RPMI8226 (cell line): ENCODE measurements around the gene RPH3AL.
"Not testable (repeated sequence)": the region's sequence is repeated elsewhere in the genome, so short reads cannot be mapped to it uniquely, and the experiment has no call there.

Experiments used
- DNase-seq: peaks from one replicate; pipeline ENCODE4 v3.0.0-alpha.2; 2015

The RPH3AL gene

GRCh38 chr17:378068-378467, 25.5 kb upstream of the RPH3AL start:
- no peak for DNase-seq

- no peak for DNase-seq
These were observed 24.6 kb upstream of the RPH3AL start for GRCh38 chr17:376936-377863.

- no peak for DNase-seq
These were observed 21.1 kb upstream of the RPH3AL start for GRCh38 chr17:373613-374230.

DNA sequence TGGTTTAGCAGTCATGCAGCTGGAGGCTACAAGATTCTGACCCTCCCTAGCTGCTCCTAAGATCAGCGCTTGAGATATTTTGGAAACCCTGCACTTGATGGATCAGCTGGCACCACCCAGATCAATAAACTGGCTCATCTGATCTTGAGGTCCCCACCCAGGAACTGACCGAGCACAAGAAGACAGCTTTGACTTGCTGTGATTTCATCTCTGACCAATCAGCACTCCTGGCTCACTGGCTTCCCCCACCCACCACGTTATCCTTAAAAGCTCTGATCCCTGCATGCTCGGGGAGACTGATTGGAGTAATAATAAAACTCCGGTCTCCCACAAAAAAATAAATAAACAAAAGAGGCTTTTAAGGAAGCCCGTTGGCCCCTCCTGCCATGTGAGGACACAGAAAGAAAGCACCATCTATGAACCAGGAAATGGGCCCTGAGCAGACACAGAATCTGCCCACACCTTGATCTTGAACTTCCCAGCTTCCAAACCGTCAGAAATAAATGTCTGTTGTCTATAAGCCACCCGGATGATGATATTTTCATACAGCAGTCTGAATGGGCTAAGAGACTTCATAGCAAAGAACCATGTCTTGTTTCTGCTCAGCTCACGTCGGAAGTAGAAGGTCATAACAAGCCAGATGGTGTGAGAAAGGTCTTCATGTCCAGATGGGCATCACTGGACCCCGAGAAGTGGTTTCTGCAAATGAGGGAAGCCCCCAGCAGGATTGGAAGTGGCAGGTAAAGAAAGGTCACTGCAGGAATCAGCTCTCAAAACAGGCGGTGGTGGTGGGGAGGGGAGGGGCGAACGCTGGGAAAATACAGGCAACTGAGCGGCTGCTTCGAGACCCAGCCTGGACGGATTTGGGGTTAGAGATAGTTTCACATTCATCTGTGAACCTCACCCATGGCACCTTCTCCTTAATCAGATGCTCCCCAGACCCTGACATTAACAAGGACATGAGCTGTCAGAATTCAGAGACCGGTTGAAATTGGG, 19.8 kb upstream of the RPH3AL start:
- no peak for DNase-seq

- DNase-seq = no peak
These were observed 19.0 kb upstream of the RPH3AL start for GRCh38 chr17:371583-371982.

GRCh38 chr17:367656-368055, 15.0 kb upstream of the RPH3AL start:
- not testable (repeated sequence) for DNase-seq

- peak; percentile 80 for DNase-seq
These were observed 14.3 kb upstream of the RPH3AL start for GRCh38 chr17:366657-367615.

DNA sequence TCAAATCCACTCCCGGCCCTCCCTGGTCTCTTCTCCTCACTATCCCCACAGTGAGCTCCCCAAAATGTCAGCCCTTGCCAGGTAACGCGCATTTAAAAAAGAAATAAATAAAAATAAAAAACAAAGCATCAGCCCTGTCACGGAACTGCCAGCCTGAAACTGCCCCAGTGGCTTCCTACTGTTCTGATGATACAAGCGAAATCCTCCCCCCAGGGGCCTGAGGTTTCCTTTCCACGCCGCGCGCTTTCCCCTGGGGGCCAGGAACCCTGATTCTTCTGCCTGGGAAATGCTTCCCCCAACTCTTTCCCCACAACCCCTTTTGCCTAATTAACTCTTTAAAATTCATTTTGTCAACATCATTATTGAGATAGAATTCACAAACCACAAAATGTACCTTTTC, 12.2 kb upstream of the RPH3AL start:
- no peak for DNase-seq

- DNase-seq = no peak
These were observed 11.7 kb upstream of the RPH3AL start for GRCh38 chr17:364308-364707.

- no peak for DNase-seq
These were observed 10.1 kb upstream of the RPH3AL start for GRCh38 chr17:362721-363120.

DNA sequence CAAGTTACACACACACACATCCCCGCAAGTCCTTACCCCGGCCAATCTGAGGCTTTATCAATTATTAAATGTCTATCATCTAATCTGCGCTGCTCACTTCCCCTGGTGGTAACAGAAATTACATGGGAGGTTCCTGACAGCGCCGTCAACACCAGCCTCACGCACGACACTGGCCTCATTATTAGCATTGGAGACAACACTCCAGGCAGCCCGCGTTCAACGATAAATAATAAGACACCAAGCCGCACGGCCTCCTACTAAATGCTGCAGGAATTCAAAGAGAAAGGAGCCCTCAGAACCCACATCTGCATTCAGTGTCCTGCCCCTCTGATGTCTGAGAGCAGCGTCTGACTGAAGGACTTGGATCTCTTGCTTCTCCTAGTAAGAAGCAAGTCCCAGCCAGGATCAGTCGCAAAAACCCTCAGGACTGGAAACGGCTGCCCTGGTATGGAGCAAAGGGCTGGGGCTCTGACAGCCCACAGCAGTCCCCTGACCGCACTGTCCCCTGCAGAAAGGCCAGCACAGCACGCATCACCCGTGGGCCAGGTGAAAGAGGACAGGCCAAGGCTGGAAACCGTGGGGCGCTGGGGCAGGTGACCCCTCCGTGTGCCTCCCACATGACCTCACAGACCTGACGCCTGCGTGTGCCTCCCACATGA, 7.6 kb upstream of the RPH3AL start:
- no peak for DNase-seq

DNA sequence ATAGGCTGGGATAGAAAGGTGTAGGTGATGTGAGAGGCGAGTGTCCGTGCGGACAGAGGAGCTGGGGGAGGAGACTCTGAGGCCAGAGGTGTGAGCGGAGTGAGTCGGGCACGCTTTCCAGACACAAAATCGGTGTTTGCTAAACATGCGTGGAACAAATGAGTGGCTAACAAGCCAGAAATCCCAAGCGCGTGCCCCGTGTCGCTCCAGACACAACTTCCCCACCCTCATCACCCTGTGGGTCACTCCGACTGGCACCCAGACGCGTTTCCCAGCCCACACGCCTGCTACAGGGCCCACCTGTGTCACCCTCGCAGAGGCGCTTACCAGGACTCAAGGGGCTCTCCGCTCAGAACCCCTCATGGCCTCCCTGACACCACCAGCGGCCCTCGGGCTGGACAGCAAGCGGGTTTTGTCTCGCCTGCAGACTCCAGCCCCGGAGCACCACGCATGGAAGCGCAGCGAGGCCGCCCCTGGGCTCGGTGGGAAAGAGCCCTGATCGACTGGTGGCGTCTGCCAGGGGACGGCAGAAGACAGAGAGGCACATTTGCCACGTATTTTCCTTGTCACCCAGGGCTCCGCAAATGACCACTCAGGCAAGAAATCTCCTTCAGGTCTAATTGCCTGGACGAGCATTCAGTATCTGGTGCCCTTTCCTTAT, 6.0 kb upstream of the RPH3AL start:
- DNase-seq = no peak

- DNase-seq = no peak
These were observed 5.0 kb upstream of the RPH3AL start for GRCh38 chr17:357644-358043.

GRCh38 chr17:356671-357434, 4.2 kb upstream of the RPH3AL start:
- DNase-seq = no peak

DNA sequence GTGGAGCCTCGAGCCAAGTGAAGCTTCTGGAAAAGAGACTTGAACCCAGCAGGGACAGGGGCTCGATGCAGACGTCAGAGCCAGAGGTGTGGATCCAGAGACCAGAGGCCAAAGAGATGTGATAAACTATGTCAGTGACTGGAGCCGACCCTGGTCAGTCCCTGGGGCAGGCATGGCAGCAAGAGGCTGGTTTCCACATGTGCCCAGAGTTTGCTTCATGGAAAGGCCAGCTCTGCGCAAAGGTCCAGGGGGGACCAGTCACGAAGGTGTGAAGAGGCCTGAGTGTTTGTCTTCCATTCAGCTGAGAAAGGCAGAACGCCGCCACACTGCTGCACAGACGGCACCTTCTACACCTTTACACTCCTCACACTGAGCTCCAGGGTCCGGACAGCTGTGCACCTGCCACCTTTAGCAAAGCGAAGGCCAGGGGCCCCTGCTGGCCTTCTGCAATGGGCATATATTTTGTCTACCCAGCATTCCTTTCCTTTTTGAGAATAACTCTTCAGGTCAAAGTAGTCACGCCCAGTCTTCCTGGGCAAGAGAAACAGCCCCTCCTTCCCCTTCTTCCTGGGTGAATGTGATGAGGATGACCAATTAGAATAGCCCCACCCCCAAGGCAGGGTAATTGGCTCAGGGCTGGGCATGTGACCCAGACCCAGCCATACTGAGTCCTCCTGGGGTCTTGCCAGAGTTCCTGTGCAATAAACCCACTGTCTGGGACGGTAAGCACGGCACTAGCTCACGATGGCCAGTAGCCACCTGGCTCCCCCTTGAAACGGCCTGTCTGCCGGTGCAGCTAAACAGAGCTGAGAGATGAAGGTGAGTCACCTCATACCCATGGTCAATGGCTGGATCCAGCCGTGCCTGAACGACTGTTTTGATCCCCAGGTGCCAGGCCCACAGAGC, 2.3 kb upstream of the RPH3AL start:
- no peak for DNase-seq

DNA sequence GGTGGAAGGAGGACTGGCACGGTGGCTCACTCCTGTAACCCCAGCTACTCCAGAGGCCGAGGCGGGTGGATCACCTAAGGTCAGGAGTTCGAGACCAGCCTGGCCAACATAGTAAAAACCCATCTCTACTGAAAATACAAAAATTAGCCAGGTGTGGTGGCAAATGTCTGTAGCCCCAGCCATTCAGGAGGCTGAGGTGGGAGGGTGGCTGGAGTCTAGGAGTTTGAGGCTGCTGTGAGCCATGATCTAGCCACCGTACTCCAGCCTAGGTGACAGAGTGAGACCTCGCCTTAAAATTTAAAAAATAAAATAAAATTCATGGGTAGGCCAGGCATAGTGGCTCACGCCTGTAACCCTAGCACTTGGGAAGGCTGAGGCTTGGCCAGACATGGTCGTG, 1.2 kb upstream of the RPH3AL start:
- DNase-seq = no peak

DNA sequence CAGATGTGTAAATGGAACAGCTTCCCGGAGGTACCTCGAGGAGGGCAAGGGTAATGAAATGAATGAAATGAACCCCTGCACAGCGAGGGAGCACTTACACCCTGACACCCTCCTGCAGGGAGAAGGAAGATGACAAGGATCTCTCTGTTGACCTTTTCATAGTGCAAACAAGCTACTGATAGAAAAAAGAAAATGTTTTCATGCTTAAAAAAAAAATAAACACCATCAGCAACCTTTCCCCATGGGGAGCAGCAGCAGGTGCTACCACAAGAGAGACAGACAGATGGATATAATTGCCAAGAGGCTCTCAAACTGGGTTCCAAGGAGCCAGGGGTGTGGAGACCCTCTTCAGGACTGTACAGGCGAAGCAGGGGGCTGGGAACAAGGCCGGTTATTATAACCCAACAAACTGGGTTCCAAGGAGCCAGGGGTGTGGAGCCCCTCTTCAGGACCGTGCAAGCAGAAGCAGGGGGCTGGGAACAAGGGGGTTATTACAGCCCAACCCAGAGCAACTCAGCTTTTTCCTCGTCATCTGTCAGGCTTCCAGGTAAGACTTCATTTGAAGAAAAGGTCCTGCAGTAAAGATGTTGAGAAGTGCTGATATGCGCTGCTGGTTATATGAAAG, 718 bp upstream of the RPH3AL start:
- DNase-seq = no peak

DNA sequence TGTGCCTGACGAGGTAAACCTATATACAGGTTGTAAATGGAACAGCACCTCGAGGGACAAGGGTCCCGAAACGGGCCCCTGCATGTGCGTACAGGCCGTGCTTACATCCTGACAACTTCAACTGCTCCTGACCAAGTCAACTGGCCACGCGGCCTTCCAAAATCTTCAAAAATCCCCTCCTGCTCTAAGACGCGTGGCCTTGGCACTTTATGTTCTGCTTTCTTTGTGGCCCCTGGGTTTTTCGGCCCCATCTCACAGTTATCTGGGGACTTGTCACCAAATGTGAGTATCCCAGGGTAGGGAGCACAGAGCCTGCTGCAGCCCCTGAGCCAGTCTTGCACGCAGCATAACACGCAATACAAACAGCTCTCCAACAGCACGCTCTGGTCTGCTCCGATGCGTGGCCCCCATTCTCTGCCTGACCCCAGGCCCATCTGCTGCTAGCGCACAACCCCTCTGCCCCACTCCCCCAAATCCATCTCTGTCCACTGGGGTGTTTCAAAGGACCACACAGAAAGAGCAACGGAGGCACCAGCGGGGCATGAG, 659 bp downstream of the RPH3AL start:
- DNase-seq = no peak
